Measurements from ENCODE around the gene MAP7D3.
"Not testable (repeated sequence)": the region's sequence is repeated elsewhere in the genome, so short reads cannot be mapped to it uniquely, and the experiment has no call there.

MAP7D3 gene

DNA sequence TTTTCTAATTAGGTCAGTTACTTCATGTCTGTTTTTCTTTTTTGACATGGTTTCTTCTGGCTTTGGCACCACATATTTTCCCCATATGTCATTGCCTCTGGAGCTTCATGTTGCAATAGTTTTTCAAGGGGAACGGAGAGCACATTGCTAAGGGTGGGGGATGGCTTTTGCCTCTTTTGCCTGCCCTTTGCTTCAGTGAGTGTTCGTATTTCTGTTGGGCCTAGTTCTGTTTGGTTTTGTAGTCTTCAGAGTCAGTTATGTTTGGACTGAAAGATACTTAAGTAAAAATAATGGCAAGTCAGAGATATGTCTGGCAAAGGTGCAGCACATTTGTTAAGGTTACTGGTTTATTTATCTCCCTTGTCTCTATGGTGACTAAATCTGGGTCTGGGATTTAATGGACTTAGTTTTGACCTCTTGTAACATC, 74.8 kb downstream of the MAP7D3 start:
- no peak for DNase-seq

DNA sequence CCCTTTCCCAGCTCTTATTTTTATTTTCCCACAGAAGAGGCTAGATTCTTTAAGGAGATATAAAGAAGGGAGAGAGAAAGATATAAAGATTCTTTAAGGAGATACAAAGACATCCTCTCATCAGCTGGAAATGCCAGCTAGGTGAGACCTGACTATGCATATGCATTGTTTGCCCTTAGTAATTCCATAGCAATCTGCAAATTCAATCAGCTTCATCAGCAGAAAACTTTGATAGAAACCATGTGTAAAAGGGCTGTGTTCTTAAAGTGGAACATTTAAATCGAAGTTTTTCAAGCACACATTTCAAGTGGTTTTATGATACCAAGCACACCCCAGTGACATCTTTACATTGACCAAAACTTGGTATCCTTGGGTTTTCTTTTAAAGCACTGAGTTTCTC, 79.8 kb downstream of the MAP7D3 start:
- no peak for DNase-seq

DNA sequence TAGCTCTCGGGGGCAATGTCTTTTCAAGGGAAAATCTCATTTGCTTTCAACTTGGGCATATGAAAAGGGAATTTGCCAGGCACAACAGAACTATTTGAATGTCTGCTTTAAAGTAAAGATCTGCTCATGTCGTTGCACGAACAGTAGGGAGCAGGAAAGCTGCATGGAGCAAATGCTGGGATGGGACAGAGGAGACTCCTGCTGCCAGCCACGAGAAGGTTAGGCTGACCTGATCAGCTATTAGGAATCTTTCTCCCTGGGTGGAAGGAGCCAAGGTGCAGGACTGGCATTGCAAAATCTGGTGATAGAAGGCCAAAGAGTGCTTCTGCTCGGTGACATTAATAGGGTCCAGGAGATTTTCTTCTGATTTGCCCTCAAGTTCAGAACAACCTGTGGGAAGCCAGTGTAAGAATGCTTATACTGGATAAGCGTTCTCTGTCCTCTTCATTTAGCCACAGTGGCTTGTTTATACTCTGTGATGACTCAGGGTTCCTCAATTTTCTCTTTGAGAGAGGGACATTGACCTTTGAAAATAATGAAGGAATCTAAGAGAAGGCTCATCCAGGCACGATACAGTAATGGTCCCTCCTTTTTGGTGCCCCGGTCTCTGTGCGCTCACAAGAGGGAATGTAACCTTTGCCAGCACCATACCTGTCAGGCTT, 80.9 kb downstream of the MAP7D3 start:
- DNase-seq, result no peak

DNA sequence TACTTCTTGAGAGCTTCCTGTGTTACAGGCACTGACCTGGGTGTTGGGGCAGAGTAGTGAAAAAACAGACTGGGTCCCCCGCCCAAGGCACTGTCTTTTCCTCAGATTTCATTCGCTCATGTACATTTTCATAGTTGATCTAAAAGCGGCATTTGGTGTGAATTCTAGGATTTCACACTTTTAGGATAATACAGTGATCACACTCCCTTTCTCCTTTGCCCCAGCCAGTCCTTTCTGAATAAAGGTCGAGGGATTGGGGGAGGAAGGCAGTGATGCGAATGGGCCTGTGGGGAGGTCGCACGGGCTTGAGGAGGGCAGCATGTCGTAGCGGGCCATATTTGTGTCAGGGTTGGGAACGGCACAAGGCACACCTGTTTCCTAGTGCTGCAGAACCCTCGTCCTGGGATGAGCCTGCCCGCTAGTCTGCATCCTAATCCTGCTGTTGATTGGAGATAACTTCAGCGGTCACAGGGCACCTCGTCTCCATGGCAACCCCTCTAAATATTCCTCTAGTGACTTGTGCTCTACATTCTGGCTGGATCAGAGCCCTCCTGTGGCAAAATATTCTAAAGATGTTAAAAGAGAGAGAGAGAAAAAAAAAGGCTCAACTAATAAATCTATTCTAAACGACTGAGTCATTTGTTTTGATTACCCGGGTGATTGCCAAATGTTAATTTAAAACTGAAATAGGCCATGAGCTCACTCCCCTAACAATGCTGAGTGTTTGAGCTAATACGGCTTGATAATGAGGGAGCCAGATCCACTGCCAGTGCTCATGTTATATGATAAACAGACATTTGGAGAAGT, 82.1 kb downstream of the MAP7D3 start:
- no peak for DNase-seq

DNA sequence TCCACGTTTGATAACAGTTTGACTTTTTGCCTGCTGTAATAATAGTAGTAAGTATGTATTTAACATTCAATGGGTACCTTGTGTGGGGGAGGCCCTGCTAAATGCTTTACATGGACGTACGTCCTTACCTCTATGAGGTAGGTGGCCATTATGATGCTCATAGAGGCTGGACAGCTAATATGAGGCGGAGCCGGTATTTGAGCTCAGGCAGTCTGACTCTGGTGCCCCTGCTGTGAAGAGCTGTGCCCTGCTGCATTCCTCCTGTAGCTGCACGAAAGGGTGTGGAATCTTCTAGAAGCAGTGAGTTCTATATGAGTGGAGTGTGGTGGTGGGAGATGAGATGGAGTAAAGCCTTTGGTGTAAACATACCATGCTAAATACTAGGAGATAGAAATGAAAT, 83.2 kb downstream of the MAP7D3 start:
- not testable (repeated sequence) for DNase-seq

DNA sequence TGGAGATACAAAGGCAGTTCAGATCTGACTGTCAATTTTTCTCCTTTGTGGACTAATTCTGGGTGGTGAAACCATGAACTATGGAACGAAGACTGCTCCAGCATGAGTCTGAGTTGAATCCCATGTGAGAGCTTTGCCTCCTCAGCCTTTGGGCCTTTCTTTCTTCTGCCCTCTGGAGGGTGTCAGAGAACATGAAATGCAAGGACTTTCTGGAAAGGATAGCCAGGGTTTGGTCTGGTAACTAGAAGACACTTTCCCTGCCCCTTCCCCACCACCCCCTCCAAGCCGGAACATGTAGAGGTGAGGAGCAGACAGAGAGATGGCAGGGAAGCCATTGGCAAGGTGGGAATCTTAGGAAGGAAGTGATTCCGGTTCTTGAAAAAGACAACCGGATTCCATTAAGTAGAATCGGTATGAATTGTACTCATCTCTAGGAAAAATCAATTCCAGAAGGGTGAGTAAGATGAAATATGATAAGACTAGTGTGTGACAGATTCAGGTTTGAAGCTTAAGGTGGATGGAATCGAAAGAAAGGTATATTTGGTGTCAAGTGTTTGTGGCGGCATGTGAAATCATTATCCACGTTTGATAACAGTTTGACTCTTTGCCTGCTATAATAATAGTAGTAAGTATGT, 84.9 kb downstream of the MAP7D3 start:
- no peak for DNase-seq

DNA sequence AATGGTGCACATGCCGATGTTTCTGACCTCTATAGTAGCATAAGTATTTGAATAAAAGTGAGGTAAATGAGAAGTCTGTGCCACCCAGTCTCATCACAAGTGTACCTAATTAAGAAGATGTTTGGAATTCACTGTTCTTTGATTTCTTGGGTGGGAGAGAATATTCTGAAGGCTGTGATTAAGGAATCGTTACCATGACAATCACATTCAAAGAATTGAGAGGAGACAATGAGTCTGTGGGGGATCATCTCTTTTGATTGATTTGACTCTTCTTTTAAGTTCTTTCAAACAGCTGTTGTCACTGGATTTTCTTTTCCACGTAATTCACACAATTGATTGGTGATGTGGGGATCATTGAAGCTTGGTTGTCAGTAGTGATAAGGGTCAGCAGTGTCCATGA, 85.8 kb downstream of the MAP7D3 start:
- DNase-seq, result no peak

DNA sequence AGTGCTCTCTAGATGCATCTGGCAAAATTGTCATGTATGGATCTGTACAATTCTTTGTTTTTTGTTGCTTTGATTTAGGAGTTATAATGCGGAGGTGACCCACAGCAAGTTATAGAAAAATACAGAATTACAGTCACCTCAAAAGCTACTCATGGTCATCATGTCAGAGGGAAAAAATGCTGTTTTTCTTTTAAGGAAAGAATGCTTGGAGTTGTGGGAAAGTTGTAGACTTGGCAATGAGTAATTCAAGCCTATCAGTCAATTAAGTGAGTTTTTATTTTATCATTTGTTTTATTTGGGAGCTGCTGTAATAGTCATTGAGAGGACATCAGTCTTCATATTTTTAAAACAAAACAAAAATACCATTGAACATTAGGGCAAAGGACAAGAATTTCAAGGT, 87.5 kb downstream of the MAP7D3 start:
- DNase-seq, result no peak
